ENCODE data around the gene SMAP2.

SMAP2 gene

GRCh38 chr1:40391688-40392145 lies 18.2 kb downstream of the SMAP2 start:
- H3K27me3 Mint-ChIP-seq (ENCODE audit: low read depth), result no peaks in the 10 kb centered on the region
- H3K9me3 Mint-ChIP-seq, result no peaks in the 10 kb centered on the region
- H3K4me3 Mint-ChIP-seq, result peak overlapping the region; percentile 51
- peaks cover 38% of the 10 kb centered on the region for H3K36me3 Mint-ChIP-seq (ENCODE audit: low read depth)
- peak overlapping the region; percentile 79 for H3K27ac Mint-ChIP-seq
- H3K4me1 Mint-ChIP-seq (ENCODE audit: low read depth), result peaks cover 78% of the 10 kb centered on the region

- Mint-ChIP-seq H3K36me3 (ENCODE audit: low read depth) (peaks cover 43% of the 10 kb centered on the region), H3K4me3 (peak overlapping the region; percentile 5), H3K27ac (peak overlapping the region; percentile 79), H3K9me3 (no peaks in the 10 kb centered on the region), H3K27me3 (ENCODE audit: low read depth) (no peaks in the 10 kb centered on the region), H3K4me1 (ENCODE audit: low read depth) (peaks cover 80% of the 10 kb centered on the region)
These were observed 18.7 kb downstream of the SMAP2 start for GRCh38 chr1:40392221-40392620.

DNA sequence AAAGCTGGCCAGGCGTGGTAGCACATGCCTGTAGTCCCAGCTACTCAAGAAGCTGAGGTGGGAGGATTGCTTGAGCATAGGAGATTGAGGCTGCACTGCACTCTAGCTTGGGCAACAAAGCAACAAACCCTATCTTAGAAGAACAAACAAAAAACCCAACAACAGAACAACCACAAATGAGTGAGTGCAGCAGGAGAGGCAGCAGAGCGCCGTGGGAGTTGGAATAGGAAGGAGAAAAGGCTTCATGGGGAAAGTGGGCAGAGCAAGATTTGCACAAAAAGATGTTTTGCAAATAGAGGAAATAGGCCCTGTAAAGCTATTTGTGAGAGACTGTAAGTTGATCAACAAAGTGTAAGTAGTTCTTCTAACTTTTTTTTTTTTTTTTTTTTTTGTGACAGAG lies 19.6 kb downstream of the SMAP2 start:
- Mint-ChIP-seq H3K4me1 (ENCODE audit: low read depth) (peaks cover 85% of the 10 kb centered on the region), H3K4me3 (peak overlapping the region; percentile 64), H3K27me3 (ENCODE audit: low read depth) (no peaks in the 10 kb centered on the region), H3K36me3 (ENCODE audit: low read depth) (peaks cover 48% of the 10 kb centered on the region), H3K9me3 (no peaks in the 10 kb centered on the region), H3K27ac (peak overlapping the region; percentile 84)

DNA sequence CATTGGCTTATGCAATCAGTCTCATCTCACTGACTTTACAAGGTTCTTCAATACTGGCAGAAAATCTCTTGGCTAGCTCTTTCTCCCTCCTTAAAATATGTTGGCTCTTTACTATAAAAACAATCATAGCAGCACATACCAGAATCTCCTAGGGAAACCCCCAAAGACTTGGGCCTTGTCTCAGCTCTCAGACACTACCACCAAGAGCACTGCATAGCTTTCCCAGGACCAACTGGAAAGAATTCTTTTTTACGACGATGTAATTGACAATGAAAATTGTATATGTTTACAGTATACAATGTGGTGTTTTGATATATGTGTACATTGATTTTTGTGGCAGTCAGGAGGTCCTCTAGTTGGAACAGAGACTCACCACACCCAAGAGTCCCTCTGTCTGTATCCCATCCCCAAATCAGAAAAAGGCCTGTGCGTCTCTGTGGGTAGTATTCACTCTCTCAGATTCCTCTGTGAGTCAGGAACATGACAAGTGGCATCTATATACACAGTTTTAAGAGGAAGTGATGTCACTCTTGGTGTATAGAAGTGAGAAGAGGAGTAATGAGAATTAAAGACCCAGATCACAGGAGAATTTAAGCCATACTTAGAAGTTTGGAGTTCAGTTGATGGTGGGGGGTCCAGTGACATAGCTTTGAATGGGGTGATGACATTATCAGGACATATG lies 21.1 kb downstream of the SMAP2 start:
- no peaks in the 10 kb centered on the region for H3K27me3 Mint-ChIP-seq (ENCODE audit: low read depth)
- H3K36me3 Mint-ChIP-seq (ENCODE audit: low read depth), result peaks cover 41% of the 10 kb centered on the region
- peak overlapping the region; percentile 41 for H3K4me3 Mint-ChIP-seq
- H3K4me1 Mint-ChIP-seq (ENCODE audit: low read depth), result peaks cover 80% of the 10 kb centered on the region
- peak overlapping the region; percentile 84 for H3K27ac Mint-ChIP-seq
- H3K9me3 Mint-ChIP-seq, result no peaks in the 10 kb centered on the region

DNA sequence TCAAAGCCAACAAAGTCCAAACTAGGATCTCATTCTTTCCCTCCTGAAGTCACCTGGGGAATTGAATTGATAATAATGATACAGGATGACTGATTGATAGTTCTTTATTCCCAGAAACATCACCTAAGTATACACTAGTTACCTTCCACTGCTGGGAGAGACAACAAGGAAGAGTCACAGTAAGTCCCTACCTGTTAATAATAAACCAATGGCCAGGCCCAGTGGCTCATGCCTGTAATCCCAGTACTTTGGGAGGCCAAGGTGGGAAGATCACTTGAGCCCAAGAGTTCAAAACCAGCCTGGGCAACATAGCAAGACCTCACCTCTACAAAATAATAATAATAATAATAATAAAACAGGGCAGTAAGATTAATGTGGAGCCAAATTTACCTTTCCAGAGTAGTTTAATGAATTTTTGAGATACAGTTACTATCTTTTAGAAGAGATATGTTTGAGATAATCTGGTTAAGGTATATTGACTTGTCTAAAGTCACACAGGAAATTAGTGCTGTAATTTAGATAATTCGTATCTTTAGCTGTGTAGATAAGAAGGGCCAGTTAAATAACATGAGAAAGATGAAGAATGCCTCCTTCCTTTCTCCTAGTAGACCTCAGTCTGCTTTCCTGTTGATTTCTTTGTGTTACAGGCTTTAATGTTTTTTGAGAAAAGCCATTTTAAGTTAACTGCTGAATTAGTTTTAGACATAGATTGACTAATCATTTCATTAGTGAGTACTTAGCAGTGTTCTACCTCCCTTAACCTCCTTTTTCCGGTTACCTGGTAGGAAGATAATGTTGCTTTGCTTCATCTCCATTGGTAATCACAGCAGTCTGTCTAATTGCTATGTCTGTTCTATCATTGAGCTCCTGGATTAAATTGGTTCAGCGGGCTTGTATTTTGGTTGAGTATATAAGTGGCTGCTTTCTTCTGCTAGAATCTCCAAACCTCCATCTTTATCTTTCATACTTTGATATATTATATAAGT lies 22.0 kb downstream of the SMAP2 start:
- peak overlapping the region; percentile 84 for H3K27ac Mint-ChIP-seq
- peak overlapping the region; percentile 43 for H3K4me3 Mint-ChIP-seq
- no peaks in the 10 kb centered on the region for H3K27me3 Mint-ChIP-seq (ENCODE audit: low read depth)

DNA sequence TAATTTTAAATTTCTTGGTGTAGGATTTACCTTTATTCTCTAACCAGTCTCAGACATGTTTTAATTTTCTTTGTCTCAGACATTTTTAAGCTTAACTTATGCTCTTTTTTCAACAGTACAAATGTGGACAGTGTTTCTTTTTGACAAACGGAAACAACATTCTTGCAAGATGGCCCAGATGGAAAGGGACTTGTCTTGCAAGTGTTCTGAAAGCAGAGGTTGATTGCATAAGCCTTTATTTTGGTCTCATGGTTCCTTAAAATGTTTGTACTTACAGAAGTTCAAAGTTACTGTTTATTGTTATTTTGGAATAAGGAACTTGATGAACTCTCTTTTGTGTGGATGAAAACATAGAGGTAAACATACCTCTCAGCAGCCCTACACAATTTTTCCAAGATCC lies 22.9 kb downstream of the SMAP2 start:
- Mint-ChIP-seq H3K4me3 (peak overlapping the region; percentile 60), H3K9me3 (no peaks in the 10 kb centered on the region), H3K4me1 (ENCODE audit: low read depth) (peaks cover 76% of the 10 kb centered on the region), H3K27ac (peak overlapping the region; percentile 84), H3K36me3 (ENCODE audit: low read depth) (peaks cover 38% of the 10 kb centered on the region), H3K27me3 (ENCODE audit: low read depth) (no peaks in the 10 kb centered on the region)

More for the DNA sequence above, 22.0 kb downstream of the SMAP2 start:
- Mint-ChIP-seq H3K36me3 (ENCODE audit: low read depth) (peaks cover 39% of the 10 kb centered on the region), H3K9me3 (no peaks in the 10 kb centered on the region), H3K4me1 (ENCODE audit: low read depth) (peaks cover 81% of the 10 kb centered on the region)

DNA sequence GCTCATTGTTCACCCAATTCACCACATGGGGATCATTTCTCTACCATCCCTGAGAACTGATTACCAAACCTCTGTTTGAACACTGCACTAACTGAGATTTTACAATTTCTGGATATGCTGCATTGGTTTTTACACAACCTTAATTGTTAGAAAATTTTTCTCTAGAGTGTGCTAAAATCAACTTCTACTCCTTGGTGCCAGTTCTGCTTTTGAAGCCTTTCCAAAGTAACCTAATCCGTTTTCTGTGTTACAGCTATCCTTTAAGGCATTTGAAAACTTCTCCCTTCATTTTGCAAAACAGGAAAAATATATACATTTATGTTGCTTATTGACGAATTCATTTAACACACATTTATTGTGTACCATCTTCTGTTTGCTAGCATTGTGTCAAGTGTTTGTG lies 23.7 kb downstream of the SMAP2 start:
- Mint-ChIP-seq H3K9me3 (no peaks in the 10 kb centered on the region), H3K27me3 (ENCODE audit: low read depth) (no peaks in the 10 kb centered on the region), H3K27ac (peak overlapping the region; percentile 84), H3K4me1 (ENCODE audit: low read depth) (peaks cover 76% of the 10 kb centered on the region), H3K4me3 (peak overlapping the region; percentile 12), H3K36me3 (ENCODE audit: low read depth) (peaks cover 38% of the 10 kb centered on the region)

GRCh38 chr1:40399984-40400704 lies 26.6 kb downstream of the SMAP2 start:
- Mint-ChIP-seq H3K4me3 (peak overlapping the region; percentile 49), H3K4me1 (ENCODE audit: low read depth) (peaks cover 73% of the 10 kb centered on the region), H3K36me3 (ENCODE audit: low read depth) (peaks cover 31% of the 10 kb centered on the region), H3K27ac (peak overlapping the region; percentile 69), H3K9me3 (no peaks in the 10 kb centered on the region), H3K27me3 (ENCODE audit: low read depth) (no peaks in the 10 kb centered on the region)

GRCh38 chr1:40401473-40402201 lies 28.1 kb downstream of the SMAP2 start:
- Mint-ChIP-seq H3K4me3 (peak overlapping the region; percentile 40), H3K27me3 (ENCODE audit: low read depth) (no peaks in the 10 kb centered on the region), H3K27ac (peak overlapping the region; percentile 74), H3K9me3 (no peaks in the 10 kb centered on the region), H3K4me1 (ENCODE audit: low read depth) (peaks cover 65% of the 10 kb centered on the region), H3K36me3 (ENCODE audit: low read depth) (peaks cover 32% of the 10 kb centered on the region)

GRCh38 chr1:40404670-40405462 lies 31.3 kb downstream of the SMAP2 start:
- H3K4me3 Mint-ChIP-seq, result peak overlapping the region; percentile 20
- H3K36me3 Mint-ChIP-seq (ENCODE audit: low read depth), result peaks cover 32% of the 10 kb centered on the region
- H3K4me1 Mint-ChIP-seq (ENCODE audit: low read depth), result peaks cover 52% of the 10 kb centered on the region
- no peaks in the 10 kb centered on the region for H3K27me3 Mint-ChIP-seq (ENCODE audit: low read depth)
- peak overlapping the region; percentile 86 for H3K27ac Mint-ChIP-seq
- no peaks in the 10 kb centered on the region for H3K9me3 Mint-ChIP-seq

DNA sequence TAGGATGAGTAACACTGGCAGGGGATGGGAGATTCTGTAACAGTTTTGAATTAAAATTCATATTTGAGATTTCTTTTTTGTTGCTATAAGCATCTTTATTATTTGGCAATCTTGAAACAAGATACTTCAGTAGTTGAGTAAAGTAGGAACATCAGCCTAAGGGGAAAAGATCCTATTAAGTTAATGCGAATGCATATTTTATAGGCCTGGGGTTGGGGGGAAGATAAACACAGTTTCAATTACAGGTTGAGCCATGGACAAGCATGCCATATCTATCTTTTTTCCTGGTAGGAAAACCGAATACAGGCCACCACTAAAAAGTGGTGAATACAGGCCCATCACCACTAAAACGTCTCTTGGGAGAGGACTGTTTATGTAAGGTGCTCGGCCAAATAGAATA lies 32.3 kb downstream of the SMAP2 start:
- H3K4me1 Mint-ChIP-seq (ENCODE audit: low read depth), result peaks cover 43% of the 10 kb centered on the region
- peaks cover 34% of the 10 kb centered on the region for H3K36me3 Mint-ChIP-seq (ENCODE audit: low read depth)
- no peak overlapping the region for H3K4me3 Mint-ChIP-seq
- H3K9me3 Mint-ChIP-seq, result no peaks in the 10 kb centered on the region
- no peak overlapping the region for H3K27ac Mint-ChIP-seq
- H3K27me3 Mint-ChIP-seq (ENCODE audit: low read depth), result no peaks in the 10 kb centered on the region

- Mint-ChIP-seq H3K4me1 (ENCODE audit: low read depth) (peaks cover 40% of the 10 kb centered on the region), H3K9me3 (no peaks in the 10 kb centered on the region), H3K27ac (no peak overlapping the region), H3K4me3 (no peak overlapping the region), H3K27me3 (ENCODE audit: low read depth) (no peaks in the 10 kb centered on the region), H3K36me3 (ENCODE audit: low read depth) (peaks cover 40% of the 10 kb centered on the region)
These were observed 33.9 kb downstream of the SMAP2 start for GRCh38 chr1:40407453-40407852.

GRCh38 chr1:40409467-40409866 lies 35.9 kb downstream of the SMAP2 start:
- no peaks in the 10 kb centered on the region for H3K27me3 Mint-ChIP-seq (ENCODE audit: low read depth)
- no peaks in the 10 kb centered on the region for H3K9me3 Mint-ChIP-seq
- H3K4me1 Mint-ChIP-seq (ENCODE audit: low read depth), result peaks cover 38% of the 10 kb centered on the region
- H3K4me3 Mint-ChIP-seq, result no peak overlapping the region
- peaks cover 55% of the 10 kb centered on the region for H3K36me3 Mint-ChIP-seq (ENCODE audit: low read depth)
- no peak overlapping the region for H3K27ac Mint-ChIP-seq

Measured in T-helper 1 cell treated with Interleukin-12 subunit alpha and Interleukin-12 subunit beta and Interleukin-4 antibody, amounts not matched to agents 30 μg/mL and 1 μg/mL, for 36 hours (primary cell).